HL-60 (cell line): ENCODE measurements around the gene GCKR.

Experiments
- TF ChIP-seq, protein P1 (sequence below): IDR thresholded peaks from one replicate; pipeline ENCODE4 v1.5.1; 2011; ENCODE audit warnings: low read length, control low read depth, inconsistent platforms; ENCODE audit not compliant: insufficient read depth
- TF ChIP-seq, protein P2 (sequence below): IDR thresholded peaks from 2 replicates; pipeline ENCODE4 v1.6.1; 2012; ENCODE audit warnings: low read depth; ENCODE audit not compliant: insufficient replicate concordance

DNA sequence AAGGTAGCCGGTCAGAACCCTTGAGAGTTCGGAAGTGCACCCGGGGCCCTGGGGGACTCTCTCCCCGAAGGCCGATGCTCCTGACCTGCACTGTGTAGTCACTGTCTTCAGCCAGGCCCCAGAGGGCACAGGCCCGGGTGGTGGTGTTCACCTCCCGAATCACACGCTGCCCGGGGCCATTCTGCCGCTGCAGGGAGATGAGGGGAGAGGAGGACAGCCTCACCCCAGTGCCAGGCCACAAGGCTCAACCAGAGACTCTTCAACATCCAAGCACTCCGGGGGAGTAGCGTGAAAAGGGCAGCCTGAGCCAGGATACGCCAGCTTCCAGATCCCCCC, 2.7 kb upstream of the GCKR start:
- TF ChIP-seq, protein P1, sequence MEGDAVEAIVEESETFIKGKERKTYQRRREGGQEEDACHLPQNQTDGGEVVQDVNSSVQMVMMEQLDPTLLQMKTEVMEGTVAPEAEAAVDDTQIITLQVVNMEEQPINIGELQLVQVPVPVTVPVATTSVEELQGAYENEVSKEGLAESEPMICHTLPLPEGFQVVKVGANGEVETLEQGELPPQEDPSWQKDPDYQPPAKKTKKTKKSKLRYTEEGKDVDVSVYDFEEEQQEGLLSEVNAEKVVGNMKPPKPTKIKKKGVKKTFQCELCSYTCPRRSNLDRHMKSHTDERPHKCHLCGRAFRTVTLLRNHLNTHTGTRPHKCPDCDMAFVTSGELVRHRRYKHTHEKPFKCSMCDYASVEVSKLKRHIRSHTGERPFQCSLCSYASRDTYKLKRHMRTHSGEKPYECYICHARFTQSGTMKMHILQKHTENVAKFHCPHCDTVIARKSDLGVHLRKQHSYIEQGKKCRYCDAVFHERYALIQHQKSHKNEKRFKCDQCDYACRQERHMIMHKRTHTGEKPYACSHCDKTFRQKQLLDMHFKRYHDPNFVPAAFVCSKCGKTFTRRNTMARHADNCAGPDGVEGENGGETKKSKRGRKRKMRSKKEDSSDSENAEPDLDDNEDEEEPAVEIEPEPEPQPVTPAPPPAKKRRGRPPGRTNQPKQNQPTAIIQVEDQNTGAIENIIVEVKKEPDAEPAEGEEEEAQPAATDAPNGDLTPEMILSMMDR: no peak
- TF ChIP-seq, protein P2, sequence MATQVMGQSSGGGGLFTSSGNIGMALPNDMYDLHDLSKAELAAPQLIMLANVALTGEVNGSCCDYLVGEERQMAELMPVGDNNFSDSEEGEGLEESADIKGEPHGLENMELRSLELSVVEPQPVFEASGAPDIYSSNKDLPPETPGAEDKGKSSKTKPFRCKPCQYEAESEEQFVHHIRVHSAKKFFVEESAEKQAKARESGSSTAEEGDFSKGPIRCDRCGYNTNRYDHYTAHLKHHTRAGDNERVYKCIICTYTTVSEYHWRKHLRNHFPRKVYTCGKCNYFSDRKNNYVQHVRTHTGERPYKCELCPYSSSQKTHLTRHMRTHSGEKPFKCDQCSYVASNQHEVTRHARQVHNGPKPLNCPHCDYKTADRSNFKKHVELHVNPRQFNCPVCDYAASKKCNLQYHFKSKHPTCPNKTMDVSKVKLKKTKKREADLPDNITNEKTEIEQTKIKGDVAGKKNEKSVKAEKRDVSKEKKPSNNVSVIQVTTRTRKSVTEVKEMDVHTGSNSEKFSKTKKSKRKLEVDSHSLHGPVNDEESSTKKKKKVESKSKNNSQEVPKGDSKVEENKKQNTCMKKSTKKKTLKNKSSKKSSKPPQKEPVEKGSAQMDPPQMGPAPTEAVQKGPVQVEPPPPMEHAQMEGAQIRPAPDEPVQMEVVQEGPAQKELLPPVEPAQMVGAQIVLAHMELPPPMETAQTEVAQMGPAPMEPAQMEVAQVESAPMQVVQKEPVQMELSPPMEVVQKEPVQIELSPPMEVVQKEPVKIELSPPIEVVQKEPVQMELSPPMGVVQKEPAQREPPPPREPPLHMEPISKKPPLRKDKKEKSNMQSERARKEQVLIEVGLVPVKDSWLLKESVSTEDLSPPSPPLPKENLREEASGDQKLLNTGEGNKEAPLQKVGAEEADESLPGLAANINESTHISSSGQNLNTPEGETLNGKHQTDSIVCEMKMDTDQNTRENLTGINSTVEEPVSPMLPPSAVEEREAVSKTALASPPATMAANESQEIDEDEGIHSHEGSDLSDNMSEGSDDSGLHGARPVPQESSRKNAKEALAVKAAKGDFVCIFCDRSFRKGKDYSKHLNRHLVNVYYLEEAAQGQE: no peak
